ENCODE data around the gene ABHD6.
A peak's percentile ranks its signal among the peaks of the same experiment; 100 is the strongest.
"Not testable (repeated sequence)": the region's sequence is repeated elsewhere in the genome, so short reads cannot be mapped to it uniquely, and the experiment has no call there.

Gene ABHD6

DNA sequence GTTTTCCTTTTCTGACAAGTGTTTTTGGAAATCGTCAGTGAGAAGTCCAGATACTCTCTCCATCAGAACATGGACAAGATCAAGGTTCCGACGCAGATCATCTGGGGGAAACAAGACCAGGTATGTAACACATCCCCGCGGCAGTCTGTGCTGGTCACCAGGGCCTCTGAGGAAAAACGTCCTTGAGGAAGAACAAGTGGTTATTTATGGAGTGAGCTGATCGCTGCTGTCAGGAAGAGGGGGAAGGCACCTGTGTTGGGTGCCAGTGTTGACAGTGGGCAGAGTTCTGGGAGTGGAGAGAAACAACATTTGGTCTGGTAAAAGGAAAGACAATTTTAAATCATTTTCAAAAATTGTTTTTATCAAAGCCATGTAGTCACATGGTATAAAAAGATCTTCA is 47.7 kb downstream of the ABHD6 start:
- no peak for DNase-seq

DNA sequence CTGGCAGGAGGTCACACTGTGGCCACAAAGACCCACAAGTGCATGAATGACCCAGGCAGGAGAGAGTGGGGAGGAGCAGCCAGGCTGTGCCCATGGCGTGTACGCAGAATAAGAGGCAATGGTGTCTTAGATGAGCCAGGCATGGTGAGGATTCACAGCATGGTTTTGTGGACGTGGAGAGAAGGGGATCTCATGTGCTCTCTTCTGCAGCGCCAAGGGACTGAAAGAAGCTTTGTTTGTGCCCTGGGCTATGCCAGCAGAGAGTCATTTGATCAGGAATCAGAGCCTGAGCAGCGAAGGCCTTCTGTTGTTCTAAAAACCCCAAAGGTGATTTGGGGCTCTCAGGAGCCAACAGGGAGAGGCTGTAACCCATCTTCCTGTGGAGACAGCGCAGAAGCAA is 49.8 kb downstream of the ABHD6 start:
- DNase-seq = no peak

DNA sequence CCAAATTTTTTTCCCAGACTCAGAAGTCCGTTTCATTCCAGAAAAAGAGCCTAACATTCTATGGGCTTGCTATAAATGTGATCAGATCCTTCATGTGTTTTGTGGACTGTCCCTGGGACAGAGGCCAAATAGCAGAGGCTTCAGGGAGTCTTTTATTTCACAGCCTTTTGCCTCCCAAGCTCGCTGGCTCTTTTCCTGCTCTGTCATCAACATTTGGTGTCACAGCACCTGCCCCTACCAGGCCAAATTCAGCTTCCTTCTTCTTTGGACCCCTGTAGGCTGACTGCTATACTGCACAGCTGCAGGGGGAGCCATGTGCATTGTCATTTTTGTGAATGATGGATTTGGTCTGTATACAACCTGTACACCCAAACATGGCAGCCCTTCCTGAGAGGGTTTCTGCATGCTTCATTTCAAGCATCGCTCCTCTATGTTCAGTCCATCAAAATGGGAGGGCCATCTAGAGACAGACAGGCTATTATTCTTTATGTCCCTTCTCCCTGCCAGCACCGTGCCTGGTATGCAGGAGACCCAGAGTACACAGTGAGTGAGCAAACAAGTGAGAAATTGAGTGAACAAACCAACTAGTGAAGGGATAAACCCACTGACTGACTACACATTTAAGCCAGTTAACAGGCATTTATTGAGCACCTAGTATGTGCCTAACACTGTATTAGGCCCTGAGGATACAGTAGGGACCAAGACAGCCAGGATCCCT is 50.6 kb downstream of the ABHD6 start:
- no peak for DNase-seq

DNA sequence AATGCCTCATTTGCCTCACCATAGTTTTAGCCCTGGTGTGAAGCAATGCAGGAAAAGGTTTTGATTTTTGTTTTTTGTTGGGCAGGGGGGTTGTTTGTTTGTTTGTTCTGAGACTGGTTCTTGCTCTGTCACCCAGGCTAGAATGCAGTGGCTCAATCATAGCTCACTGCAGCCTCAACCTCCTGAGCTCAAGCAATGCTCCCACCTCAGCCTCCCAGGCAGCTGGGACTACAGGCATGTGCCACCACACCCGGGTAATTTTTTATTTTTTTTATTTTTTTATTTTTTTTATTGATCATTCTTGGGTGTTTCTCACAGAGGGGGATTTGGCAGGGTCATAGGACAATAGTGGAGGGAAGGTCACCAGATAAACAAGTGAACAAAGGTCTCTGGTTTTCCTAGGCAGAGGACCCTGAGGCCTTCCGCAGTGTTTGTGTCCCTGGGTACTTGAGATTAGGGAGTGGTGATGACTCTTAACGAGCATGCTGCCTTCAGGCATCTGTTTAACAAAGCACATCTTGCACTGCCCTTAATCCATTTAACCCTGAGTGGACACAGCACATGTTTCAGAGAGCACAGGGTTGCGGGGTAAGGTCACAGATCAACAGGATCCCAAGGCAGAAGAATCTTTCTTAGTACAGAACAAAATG is 51.5 kb downstream of the ABHD6 start:
- DNase-seq = not testable (repeated sequence)

DNA sequence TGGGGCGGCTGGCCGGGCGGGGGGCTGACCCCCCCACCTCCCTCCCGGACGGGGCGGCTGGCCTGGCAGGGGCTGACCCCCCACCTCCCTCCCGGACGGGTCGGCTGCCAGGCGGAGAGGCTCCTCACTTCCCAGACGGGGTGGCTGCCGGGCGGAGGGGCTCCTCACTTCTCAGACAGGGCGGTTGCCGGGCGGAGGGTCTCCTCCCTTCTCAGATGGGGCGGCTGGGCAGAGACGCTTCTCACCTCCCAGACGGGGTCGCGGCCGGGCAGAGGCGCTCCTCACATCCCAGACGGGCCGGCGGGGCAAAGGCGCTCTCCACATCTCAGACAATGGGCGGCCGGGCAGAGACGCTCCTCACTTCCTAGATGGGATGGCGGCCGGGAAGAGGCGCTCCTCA is 52.9 kb downstream of the ABHD6 start:
- DNase-seq = not testable (repeated sequence)

DNA sequence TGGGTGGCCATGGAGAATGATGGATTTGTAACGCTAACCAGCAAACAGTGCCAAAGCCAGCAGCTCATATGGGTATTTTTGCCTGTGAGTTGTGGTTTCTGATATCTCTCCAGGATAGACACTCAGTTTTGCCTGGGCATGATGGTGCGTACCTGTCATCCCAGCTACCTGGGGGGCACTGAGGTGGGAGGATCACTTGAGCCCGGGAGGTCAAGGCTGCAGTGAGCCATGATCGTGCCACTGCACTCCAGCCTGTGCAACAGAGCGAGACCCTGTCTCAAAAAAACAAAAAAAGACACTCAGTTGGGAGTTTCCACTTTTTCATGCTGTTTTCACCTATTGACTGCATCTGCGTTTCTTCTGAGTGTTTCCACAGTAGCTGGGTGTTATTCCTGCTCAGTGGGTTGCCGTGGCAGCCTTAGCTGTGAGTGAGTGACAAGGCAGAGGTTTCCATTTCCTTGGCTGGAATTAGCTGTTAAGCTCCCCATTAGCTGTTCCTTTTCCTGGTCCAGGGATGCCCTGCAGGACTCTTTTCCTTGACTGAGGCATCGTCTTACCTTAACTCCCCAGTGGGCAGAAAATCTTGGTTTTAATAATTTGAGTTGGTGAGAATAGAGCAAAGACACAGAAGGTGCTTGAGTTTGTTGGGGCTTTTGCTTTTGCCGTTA is 54.2 kb downstream of the ABHD6 start:
- no peak for DNase-seq

DNA sequence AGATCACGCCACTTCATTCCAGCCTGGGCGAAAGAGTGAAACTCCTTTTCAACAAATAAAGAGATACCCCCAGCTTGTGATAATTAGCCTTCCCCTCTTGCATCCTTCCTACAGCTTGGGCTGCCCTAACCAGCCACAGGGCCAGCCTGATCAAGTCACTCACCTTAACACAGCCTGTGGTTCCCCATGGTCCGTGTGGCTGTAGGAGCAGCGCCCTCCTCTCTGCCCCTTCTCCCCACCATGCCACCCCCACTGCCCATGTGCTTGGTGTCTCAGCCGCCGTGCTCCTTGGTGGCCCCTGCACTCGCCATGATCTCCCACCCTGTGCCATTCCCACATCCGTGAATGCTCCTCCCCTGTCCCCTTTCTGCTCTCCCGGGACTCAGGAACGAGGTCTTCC is 55.3 kb downstream of the ABHD6 start:
- DNase-seq = no peak

DNA sequence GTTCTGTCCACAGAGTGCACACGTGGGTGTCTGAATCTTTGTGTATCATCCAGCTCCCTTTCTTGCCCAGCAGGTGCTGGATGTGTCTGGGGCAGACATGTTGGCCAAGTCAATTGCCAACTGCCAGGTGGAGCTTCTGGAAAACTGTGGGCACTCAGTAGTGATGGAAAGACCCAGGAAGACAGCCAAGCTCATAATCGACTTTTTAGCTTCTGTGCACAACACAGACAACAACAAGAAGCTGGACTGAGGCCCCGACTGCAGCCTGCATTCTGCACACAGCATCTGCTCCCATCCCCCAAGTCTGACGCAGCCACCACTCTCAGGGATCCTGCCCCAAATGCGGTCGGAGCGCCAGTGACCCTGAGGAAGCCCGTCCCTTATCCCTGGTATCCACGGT is 55.9 kb downstream of the ABHD6 start:
- DNase-seq = no peak

DNA sequence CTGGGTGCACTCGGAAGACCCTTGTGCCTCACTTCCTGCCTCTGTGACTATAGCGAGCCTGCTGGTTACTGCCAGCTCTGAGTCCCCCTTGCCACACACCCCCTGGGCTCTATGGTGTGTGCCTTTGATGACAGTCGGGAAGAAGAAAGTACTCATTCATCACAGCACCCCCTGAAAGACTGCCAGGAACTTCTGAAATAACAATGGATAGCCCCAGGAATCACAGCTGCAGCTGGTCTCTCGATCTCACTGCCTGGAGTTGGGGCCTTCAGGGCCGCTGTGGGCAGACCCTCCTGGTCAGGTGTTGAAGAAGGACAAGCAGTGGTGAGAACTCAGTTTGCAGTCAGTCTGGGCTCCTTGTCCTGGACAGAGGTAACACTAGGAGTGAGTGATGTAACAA is 58.7 kb downstream of the ABHD6 start:
- no peak for DNase-seq

DNA sequence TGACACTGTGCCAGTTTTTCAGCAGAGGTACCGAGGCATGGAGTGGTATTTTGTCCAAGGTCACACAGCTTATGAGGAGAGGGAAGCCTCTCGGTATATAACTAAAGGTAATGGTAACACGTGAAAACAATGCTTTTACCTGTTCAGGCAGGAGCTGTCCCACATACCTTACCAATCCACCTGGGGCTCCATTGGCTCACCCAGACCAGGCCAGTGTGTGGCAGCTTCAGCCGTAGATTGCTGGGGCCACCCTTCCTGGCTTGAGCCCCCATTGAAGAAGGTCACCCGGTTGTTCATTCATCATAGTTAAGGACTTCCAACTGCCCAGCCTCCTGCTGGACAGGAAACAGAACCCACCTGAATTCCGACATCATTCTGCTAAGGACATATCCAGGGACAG is 59.3 kb downstream of the ABHD6 start:
- DNase-seq = no peak

DNA sequence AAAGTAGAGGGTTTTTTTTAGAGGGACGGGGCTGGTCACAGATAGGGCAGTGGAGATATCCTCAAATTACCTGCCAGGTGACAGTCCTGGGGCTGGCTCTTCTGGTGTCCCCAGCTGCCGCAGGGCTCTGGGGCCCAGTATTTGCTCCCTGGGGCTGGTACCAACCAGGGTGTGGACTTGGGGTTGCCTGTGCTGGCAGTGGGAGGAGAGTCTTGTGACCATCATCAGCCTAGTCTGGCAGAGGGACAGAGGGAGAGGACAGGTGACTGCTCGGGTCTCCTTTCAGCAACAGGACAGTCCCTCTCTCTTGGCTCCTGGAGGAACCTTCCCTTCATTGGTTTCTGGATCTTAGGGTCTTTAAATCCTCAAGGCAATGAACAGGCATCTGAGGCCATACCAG is 60.6 kb downstream of the ABHD6 start:
- DNase-seq = no peak

DNA sequence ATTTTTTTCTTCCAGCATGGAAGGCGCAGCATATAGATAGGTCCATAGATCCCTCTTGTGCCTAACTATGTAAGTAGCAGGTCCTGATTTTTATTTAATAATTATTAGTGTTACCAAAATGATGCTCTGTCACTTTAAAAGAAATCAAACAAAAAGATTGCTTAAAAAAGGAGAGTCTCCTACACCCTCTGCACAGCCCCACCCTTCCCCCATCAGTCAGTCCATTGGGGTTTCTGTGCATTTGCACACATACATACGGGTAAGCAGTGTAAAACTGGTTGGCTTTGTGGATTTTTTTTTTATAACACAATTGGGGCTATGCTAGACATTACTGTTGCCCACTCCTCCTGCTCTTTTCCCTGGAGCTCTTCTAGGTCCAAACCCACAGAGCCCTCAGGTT is 61.5 kb downstream of the ABHD6 start:
- no peak for DNase-seq

DNA sequence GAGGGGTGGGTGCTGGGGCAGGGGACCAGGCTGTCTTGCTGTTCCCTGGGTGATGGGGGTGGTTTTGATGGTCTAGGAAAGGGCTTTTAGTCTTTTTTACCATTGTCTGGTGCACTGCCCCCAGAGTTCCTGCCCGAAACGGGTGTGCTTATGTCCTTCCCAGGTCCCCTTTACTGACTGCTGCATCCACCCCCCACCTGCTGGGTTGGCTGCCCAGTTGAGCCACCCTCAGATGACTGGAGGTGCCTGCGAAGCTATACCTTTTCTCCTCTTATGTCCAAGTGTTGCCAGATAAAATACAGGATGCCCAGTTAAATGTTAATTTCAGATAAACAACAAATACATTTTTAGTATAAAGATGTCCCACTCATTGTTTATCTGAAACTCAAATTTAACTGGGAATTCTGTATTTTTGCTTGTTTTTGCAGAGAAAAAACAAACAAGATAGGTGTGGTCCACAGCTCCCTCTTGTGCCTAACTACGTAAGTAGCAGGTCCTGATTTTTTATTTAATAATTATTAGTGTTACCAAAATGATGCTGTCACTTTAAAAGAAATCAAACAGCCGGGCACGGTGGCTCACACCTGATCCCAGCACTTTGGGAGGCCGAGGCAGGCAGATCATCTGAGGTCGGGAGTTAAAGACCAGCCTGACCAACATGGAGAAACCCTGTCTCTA is 62.4 kb downstream of the ABHD6 start:
- DNase-seq = no peak

DNA sequence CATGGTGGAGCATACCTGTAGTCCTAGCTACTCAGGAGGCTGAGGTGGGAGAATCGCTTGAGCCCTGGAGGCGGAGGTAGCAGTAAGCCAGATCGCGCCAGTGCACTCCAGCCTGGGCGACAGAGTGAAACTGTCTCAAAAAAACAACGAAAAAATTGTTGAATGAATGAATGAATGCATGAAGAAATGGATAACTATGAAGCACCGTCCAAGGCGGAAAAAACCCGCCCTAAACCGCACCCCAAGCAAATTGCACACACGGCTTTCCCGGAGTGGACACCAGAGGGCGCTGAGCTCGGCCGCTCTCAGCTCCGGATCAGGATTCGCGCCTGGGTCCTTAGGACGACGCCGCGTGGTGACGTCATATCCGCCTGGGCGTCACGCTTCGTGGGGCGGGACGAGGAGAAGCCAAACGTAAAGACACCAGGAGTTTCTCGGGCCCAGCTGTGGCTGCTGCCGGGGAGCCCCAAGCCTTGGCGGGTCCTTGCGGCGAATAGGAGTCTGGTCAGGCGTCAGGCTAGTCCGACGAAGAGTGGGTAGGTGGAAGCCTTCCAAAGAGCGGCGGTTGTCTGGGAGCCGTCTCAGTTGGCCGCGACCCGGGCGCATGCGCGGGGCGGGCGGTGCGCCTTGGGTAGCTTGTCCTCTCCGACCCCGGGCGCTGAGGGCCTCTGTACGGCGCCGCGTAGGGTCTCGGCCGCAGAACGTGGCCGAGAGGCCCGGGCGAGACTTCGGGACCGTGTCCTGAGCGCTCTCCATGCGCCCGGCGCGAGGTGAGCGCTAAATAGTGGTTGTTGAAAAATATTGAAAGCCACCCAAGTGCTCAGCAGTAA is 68.5 kb downstream of the ABHD6 start, which contains the start of the genes HTD2 and RPP14:
TSS of gene HTD2 (plus strand) at position 639 of the 830 bp plus-strand sequence. CDS start 11,094 bp downstream, outside the sequence.
TSS of gene RPP14 (plus strand) at position 364 of the 830 bp plus-strand sequence. CDS start 4,085 bp downstream, outside the sequence.
- peak; percentile 99 for DNase-seq

DNA sequence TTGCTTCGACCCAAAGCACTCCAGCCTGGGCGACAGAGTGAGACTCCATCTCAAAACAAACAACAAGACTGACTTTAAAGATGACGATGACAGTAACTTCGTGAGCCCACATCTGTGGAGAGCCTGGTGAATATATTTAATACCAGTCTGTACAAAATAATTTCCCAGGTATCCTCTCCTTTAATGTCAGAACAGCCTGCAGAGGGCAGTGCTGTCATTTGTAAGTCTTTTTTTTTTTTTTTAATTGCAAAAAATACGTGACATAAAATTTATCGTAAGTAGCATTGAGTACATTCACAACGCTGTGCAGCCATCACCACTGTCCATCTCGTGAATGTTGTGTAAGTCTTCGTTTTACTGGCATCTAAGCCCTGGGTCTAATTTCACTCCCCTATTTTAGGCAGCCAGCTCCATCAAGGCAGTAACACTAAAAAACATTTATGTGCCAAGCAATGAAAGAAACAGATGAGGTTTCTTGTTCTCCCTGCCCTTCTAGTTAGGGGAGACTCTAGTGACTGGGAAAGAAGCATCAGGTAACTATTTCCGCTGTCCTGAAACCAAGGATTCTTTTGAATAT is 70.1 kb downstream of the ABHD6 start:
- peak; percentile 35 to 39 for DNase-seq

DNA sequence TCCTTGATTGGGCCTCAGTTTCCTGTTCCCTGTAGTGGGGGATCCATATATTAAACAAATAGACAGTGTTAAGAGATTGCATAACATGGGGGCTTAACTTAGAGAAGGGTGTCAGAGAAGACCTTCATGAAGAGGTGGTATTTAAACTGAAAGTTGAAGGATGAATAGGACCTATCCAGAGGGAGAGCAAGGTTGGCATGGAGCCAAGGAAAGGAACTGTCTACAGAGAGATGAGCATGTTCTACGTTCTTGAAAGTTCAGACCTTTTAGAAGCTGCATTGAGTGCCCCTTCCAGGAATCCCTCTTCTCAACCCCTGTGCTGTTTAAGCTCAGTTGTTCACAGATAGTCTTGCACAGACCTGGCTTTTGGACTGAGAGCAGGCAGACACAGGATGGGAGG is 71.1 kb downstream of the ABHD6 start:
- no peak for DNase-seq

DNA sequence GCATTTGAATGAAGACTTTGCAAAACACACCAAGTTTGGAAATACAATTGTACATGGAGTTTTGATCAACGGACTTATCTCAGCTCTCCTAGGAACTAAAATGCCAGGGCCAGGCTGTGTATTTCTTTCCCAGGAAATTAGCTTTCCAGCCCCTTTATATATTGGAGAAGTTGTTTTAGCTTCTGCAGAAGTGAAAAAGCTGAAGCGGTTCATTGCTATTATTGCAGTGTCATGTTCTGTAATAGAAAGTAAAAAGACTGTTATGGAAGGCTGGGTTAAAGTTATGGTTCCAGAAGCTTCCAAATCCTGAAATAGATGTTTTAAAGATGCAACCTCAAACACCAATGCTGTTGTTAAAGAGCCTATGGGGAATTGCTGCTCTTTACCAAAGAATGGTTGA is 80.2 kb downstream of the ABHD6 start:
- DNase-seq = no peak

DNA sequence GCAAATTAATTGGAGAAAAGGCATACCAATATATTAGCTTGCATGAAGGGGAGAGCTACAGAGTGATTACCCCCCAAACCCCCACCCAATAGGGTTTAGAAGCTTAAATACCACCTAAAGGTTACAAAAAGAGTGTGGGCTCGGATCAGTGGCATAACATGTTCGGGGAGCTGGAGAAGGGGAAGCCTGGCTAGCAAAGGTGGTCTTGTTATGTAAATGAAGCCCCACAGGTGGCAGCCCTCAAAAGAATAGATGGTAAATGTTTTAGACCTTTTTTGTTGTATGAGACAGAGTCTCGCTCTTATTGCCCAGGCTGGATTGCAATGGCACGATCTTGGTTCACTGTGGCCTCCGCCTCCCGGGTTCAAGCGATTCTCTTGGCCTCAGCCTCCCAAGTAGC is 84.2 kb downstream of the ABHD6 start:
- DNase-seq = no peak

DNA sequence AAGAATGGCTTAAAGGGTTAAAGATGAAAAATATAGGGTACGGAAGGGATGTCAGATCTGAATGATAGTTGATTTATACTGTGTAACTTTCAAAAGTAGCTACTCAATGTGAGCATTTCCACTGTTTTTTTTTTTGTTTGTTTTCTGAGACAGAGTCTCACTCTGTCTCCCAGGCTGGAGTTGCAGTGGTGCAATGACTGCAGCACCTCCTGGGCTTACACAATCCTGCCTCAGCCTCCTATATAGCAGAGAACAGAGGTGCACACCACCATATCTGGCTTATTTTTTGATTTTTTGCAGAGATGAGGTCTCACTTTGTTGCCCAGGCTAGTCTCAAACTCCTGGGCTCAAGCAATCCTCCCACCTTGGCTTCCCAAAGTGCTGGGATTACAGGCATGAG is 85.2 kb downstream of the ABHD6 start:
- DNase-seq = no peak

DNA sequence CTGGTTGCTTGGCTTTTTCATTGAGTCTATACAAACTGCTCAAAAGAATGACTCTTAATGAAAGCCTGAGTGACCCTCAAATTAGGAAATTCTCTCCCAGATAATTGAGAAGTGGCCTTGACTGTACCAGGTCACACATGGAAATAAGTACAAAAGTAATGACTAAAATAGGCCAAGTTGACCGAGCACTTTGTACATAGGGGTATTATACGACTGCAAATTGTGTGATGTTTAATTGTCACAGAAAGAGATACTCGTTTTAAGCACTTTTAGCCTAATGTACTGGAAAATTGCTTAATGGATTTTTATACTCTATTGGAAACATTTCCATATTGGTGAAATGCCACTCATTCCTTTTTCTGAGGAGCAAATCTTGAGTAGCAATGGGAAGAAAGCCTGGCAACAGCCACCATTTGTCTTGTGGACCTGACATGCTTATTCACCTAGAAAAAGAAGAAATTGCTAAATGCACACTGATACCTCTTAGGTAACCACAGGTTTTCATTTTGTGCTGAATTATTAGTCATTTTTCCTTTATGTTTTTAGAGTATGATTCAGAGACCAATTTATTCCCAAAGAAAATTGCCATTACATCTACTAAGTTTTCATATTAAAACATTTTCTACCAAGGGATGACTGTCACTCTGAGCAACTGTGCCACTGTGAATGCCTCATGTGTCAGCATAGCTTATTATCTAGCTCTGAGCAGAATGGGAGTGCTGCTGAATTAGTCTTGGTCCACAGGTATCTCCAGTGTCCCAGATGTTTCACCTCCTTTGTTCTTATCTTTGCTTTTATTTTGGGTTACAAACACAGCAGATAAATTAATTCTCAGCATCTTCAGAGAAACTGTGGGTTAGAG is 86.2 kb downstream of the ABHD6 start:
- peak in 1 of 2 experiments; percentile 13 for DNase-seq

Measured in activated CD4-positive, alpha-beta T cell treated with anti-CD3 and anti-CD28 coated beads, Interleukin-2, amount 50 U/mL, for 48 hours (primary cell).